ENCODE data around the gene FAM110C.
A peak's percentile ranks its signal among the peaks of the same experiment; 100 is the strongest.
"Not testable (repeated sequence)": the region's sequence is repeated elsewhere in the genome, so short reads cannot be mapped to it uniquely, and the experiment has no call there.

Gene FAM110C

GRCh38 chr2:40465-40864 is 5.8 kb downstream of the FAM110C start:
- no peak for DNase-seq

GRCh38 chr2:38155-38554 is 8.2 kb downstream of the FAM110C start:
- no peak for DNase-seq

GRCh38 chr2:36318-36717 is 10.0 kb downstream of the FAM110C start:
- DNase-seq: no peak

GRCh38 chr2:35852-36251 is 10.5 kb downstream of the FAM110C start:
- no peak for DNase-seq

- DNase-seq: peak; percentile 47
Measured at GRCh38 chr2:33620-34019, 12.7 kb downstream of the FAM110C start.

GRCh38 chr2:32068-32467 is 14.2 kb downstream of the FAM110C start:
- no peak for DNase-seq

- DNase-seq: no peak
Measured at GRCh38 chr2:29253-29652, 17.1 kb downstream of the FAM110C start.

GRCh38 chr2:28406-28975 is 17.8 kb downstream of the FAM110C start:
- DNase-seq: no peak

- no peak for DNase-seq
Measured at GRCh38 chr2:26891-27290, 19.4 kb downstream of the FAM110C start.

GRCh38 chr2:25543-25942 is 20.8 kb downstream of the FAM110C start:
- DNase-seq: no peak

- DNase-seq: not testable (repeated sequence)
Measured at GRCh38 chr2:24591-24990, 21.7 kb downstream of the FAM110C start.

- DNase-seq: no peak
Measured at GRCh38 chr2:24107-24506, 22.2 kb downstream of the FAM110C start.

GRCh38 chr2:23283-23682 is 23.0 kb downstream of the FAM110C start:
- no peak for DNase-seq

GRCh38 chr2:22244-22643 is 24.1 kb downstream of the FAM110C start:
- not testable (repeated sequence) for DNase-seq

- DNase-seq: not testable (repeated sequence)
Measured at GRCh38 chr2:20259-20658, 26.0 kb downstream of the FAM110C start.

GRCh38 chr2:19505-19904 is 26.8 kb downstream of the FAM110C start:
- DNase-seq: no peak

- DNase-seq: no peak
Measured at GRCh38 chr2:18402-19271, 27.7 kb downstream of the FAM110C start.

GRCh38 chr2:15916-16315 is 30.4 kb downstream of the FAM110C start:
- not testable (repeated sequence) for DNase-seq

GRCh38 chr2:11248-11941 is 34.9 kb downstream of the FAM110C start:
- peak; percentile 55 for DNase-seq

GRCh38 chr2:10222-10875 is 36.0 kb downstream of the FAM110C start:
- no peak for DNase-seq
